ENCODE data around the gene CCDC174. TPM values are rescaled to one million over a fixed set of nuclear protein-coding genes. Genes with fewer than 3 reads are reported as not detected.

CCDC174 gene
- polyA plus RNA-seq, 2 of the 4 experiments (the other 2 are of a cell fraction): 12.6 to 17.6 TPM

- Histone ChIP-seq H3K4me1 (peaks cover 3% of the 10 kb centered on the region; the same call in 1 of the 3 replicates), H3K27ac (no peak overlapping the region), H3K4me2 (no peak overlapping the region), H3K9me3 (peaks cover 6% of the 10 kb centered on the region; the same call in 1 of the 3 replicates), H3K4me3 (no peak overlapping the region)
- TF ChIP-seq SMC3 (IDR thresholded peaks at IDR 0.05) (no peak), MAFK (IDR thresholded peaks at IDR 0.05; ENCODE audit: partially characterized antibody) (no peak), HOXB5 (CRISPR knock-in tag; IDR thresholded peaks at IDR 0.05) (no peak), CBX8 (IDR thresholded peaks at IDR 0.05) (no peak), POLR2A (IDR thresholded peaks at IDR 0.05; ENCODE audit: low read length) (no peak), SREBF2 (IDR thresholded peaks at IDR 0.05) (no peak), EHF (CRISPR knock-in tag; IDR thresholded peaks at IDR 0.05) (no peak), HMGXB4 (CRISPR knock-in tag; IDR thresholded peaks at IDR 0.05; ENCODE audit: borderline replicate concordance) (no peak), NFE2L2 (conservative IDR thresholded peaks at IDR 0.05; ENCODE audit: low read length) (no peak), PHF8 (IDR thresholded peaks at IDR 0.05; ENCODE audit: borderline replicate concordance, low read depth) (no peak), ZSCAN20 (CRISPR knock-in tag; IDR thresholded peaks at IDR 0.05) (no peak), JUN (IDR thresholded peaks at IDR 0.05) (no peak), EHMT2 (IDR thresholded peaks at IDR 0.05; ENCODE audit: low read depth) (no peak), E2F6 (IDR thresholded peaks at IDR 0.05; ENCODE audit: borderline replicate concordance, low read depth) (no peak), TP53 (CRISPR knock-in tag; IDR thresholded peaks at IDR 0.05) (no peak), ELK1 (IDR thresholded peaks at IDR 0.05; ENCODE audit: low read depth, low read length) (no peak)
- TF ChIP-seq, protein P1, sequence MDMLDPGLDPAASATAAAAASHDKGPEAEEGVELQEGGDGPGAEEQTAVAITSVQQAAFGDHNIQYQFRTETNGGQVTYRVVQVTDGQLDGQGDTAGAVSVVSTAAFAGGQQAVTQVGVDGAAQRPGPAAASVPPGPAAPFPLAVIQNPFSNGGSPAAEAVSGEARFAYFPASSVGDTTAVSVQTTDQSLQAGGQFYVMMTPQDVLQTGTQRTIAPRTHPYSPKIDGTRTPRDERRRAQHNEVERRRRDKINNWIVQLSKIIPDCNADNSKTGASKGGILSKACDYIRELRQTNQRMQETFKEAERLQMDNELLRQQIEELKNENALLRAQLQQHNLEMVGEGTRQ (IDR thresholded peaks at IDR 0.05): no peak
- no peak for ATAC-seq
- CTCF ChIA-PET: interaction anchor here (0.9 to 2.2 kb wide), 6 partner anchors 7 to 289 kb away, joined by 3 to 7 read pairs (median 4); no protein-coding TSS in a partner anchor
- DNase-seq (ENCODE audit: low read depth in 1 of 2, low spot score in 1 of 2): no peak
- 57% methylated on average over 5 of the region's 5 CpGs for WGBS (ENCODE audit: missing lambda C conversion rate)
- no peak for FAIRE-seq
- POLR2A ChIA-PET: no interaction called here
Observed at GRCh38 chr3:14631101-14631497, 20.5 kb upstream of the CCDC174 start.

- no peak overlapping the region for H3K27ac ChIP-seq
- DNase-seq (ENCODE audit: low read depth in 1 of 2, low spot score in 1 of 2): no peak
- no peak overlapping the region for H3K4me3 ChIP-seq
- no peak overlapping the region for H3K4me2 ChIP-seq
- ChIA-PET CTCF (interaction anchor here (0.7 to 2.2 kb wide), 11 partner anchors 8 to 345 kb away, joined by 3 to 7 read pairs (median 4); no protein-coding TSS in a partner anchor), POLR2A (no interaction called here)
- H3K4me1 ChIP-seq: peaks cover 2% of the 10 kb centered on the region; the same call in 1 of the 3 replicates
- WGBS (ENCODE audit: missing lambda C conversion rate): 63% methylated on average over 7 of the region's 8 CpGs
- no peak for ATAC-seq
- peaks cover 6% of the 10 kb centered on the region; the same call in 1 of the 3 replicates for H3K9me3 ChIP-seq
- FAIRE-seq: no peak
- TF ChIP-seq ZC3H11A (IDR thresholded peaks at IDR 0.05) (no peak), EP300 (IDR thresholded peaks at IDR 0.05) (no peak), CBX2 (IDR thresholded peaks at IDR 0.05; ENCODE audit: borderline replicate concordance, low read depth) (no peak), CEBPB (IDR thresholded peaks at IDR 0.05) (no peak), ZNF302 (CRISPR knock-in tag; IDR thresholded peaks at IDR 0.05) (no peak), FOXS1 (CRISPR knock-in tag; IDR thresholded peaks at IDR 0.05) (no peak), JUN (IDR thresholded peaks at IDR 0.05) (no peak), HOXB13 (CRISPR knock-in tag; IDR thresholded peaks at IDR 0.05; ENCODE audit: low read depth) (no peak), RNF2 (IDR thresholded peaks at IDR 0.05; ENCODE audit: borderline replicate concordance, low read depth) (no peak), CHD4 (IDR thresholded peaks at IDR 0.05; ENCODE audit: borderline replicate concordance) (no peak), RCOR1 (IDR thresholded peaks at IDR 0.05; ENCODE audit: low read depth, low read length) (no peak), HMGXB4 (CRISPR knock-in tag; IDR thresholded peaks at IDR 0.05; ENCODE audit: borderline replicate concordance) (no peak), RARB (CRISPR knock-in tag; IDR thresholded peaks at IDR 0.05) (no peak), FOSB (CRISPR knock-in tag; IDR thresholded peaks at IDR 0.05) (no peak), SREBF2 (IDR thresholded peaks at IDR 0.05) (no peak), ZFP36 (IDR thresholded peaks at IDR 0.05; ENCODE audit: borderline replicate concordance, partially characterized antibody) (no peak), MAFK (IDR thresholded peaks at IDR 0.05; ENCODE audit: partially characterized antibody) (no peak), TFCP2L1 (CRISPR knock-in tag; IDR thresholded peaks at IDR 0.05) (no peak)
Observed at GRCh38 chr3:14631687-14632441, 19.7 kb upstream of the CCDC174 start.

Measured in A549 (cell line).